ENCODE data around the gene USP40. TPM values are rescaled to one million over a fixed set of nuclear protein-coding genes. Genes with fewer than 3 reads are reported as not detected.

USP40 gene
- polyA plus RNA-seq, 1 donor (not counting 4 experiments of a cell fraction or from before 2014, with no cell fraction given) = 37.3 TPM

DNA sequence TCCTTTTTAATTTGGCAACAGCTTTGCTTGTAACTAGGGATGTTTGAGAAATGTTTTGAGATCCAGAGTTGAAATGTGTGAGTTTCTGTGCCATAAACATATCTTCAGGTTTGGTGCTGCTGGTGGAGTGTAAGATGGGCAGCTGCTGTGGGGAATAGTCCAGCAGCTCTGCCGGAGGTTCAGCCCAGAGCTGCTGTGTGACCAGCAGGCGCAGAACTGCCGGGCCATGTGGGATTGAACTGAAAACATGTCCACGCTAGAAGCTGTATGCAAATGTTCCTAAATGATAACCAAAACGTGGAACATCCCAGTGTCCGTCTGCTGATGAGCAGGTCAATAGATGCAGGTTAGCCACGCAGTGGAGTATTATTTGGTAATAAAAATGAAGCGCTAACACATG, 112.7 kb downstream of the USP40 start:
- no peak overlapping the region for H3K9ac ChIP-seq (ENCODE audit: control insufficient read depth, extremely low read depth, insufficient read depth, low read length)
- H3K4me1 ChIP-seq (ENCODE audit: control insufficient read depth, extremely low read depth, insufficient read depth, low read length) = no peaks in the 10 kb centered on the region
- FAIRE-seq (no peak), DNase-seq (ENCODE audit: low read depth, low spot score) (no peak)
- no peaks in the 10 kb centered on the region for H3K9me1 ChIP-seq (ENCODE audit: control insufficient read depth, extremely low read depth, insufficient read depth, low read length)
- peaks cover 12% of the 10 kb centered on the region in 2 experiments for H3K36me3 ChIP-seq (ENCODE audit: control insufficient read depth in 2 of 2, extremely low read depth in 1 of 2, insufficient read depth in 2 of 2, low read length in 2 of 2)
- no peaks in the 10 kb centered on the region for H3K27me3 ChIP-seq (ENCODE audit: control insufficient read depth, extremely low read depth, insufficient read depth, low read length)
- H3K9me3 ChIP-seq (ENCODE audit: control insufficient read depth, low read depth, low read length) = no peaks in the 10 kb centered on the region
- no peak overlapping the region for H3K4me2 ChIP-seq (ENCODE audit: control insufficient read depth, extremely low read depth, insufficient read depth, low read depth, low read length)
- H2AFZ ChIP-seq (ENCODE audit: control insufficient read depth, low read length) = no peak overlapping the region
- no peak overlapping the region for H3K27ac ChIP-seq (ENCODE audit: control insufficient read depth, insufficient read depth, low read length)
- no peaks in the 10 kb centered on the region for H3K79me2 ChIP-seq (ENCODE audit: control insufficient read depth, insufficient read depth, low read length)
- H4K20me1 ChIP-seq (ENCODE audit: control insufficient read depth, extremely low read depth, insufficient read depth, low read length) = no peaks in the 10 kb centered on the region
- H3K4me3 ChIP-seq (ENCODE audit: control insufficient read depth in 2 of 3, extremely low read depth in 1 of 3, insufficient read depth in 2 of 3, low read depth in 1 of 3, low read length in 3 of 3) = no peak overlapping the region
- dilution Hi-C loops (cut with MboI; ENCODE audit: extremely low pct_ligation_motif_present, low sequenced_read_pairs) = no loop called here
- TF ChIP-seq EZH2 (IDR thresholded peaks at IDR 0.05; ENCODE audit: low read length) (no peak), CTCF (optimal IDR thresholded peaks at IDR 0.05 in 1 of 3, IDR thresholded peaks at IDR 0.05 in 1 of 3, conservative IDR thresholded peaks at IDR 0.05 in 1 of 3; ENCODE audit: extremely low read depth in 1 of 3, insufficient read depth in 2 of 3, low read length in 3 of 3) (no peak)

- no peak overlapping the region for H3K9ac ChIP-seq (ENCODE audit: control insufficient read depth, extremely low read depth, insufficient read depth, low read length)
- H3K9me3 ChIP-seq (ENCODE audit: control insufficient read depth, low read depth, low read length) = no peaks in the 10 kb centered on the region
- no peak overlapping the region for H3K4me3 ChIP-seq (ENCODE audit: control insufficient read depth in 2 of 3, extremely low read depth in 1 of 3, insufficient read depth in 2 of 3, low read depth in 1 of 3, low read length in 3 of 3)
- no peak overlapping the region for H3K4me2 ChIP-seq (ENCODE audit: control insufficient read depth, extremely low read depth, insufficient read depth, low read depth, low read length)
- H3K27me3 ChIP-seq (ENCODE audit: control insufficient read depth, extremely low read depth, insufficient read depth, low read length) = no peaks in the 10 kb centered on the region
- no peak for DNase-seq (ENCODE audit: low read depth, low spot score)
- H3K36me3 ChIP-seq (ENCODE audit: control insufficient read depth in 2 of 2, extremely low read depth in 1 of 2, insufficient read depth in 2 of 2, low read length in 2 of 2) = peaks cover 11 to 12% of the 10 kb centered on the region in 2 experiments
- dilution Hi-C loops (cut with MboI; ENCODE audit: extremely low pct_ligation_motif_present, low sequenced_read_pairs) = no loop called here
- H3K9me1 ChIP-seq (ENCODE audit: control insufficient read depth, extremely low read depth, insufficient read depth, low read length) = no peaks in the 10 kb centered on the region
- no peak overlapping the region for H3K27ac ChIP-seq (ENCODE audit: control insufficient read depth, insufficient read depth, low read length)
- no peak for FAIRE-seq
- H2AFZ ChIP-seq (ENCODE audit: control insufficient read depth, low read length) = no peak overlapping the region
- no peaks in the 10 kb centered on the region for H4K20me1 ChIP-seq (ENCODE audit: control insufficient read depth, extremely low read depth, insufficient read depth, low read length)
- no peaks in the 10 kb centered on the region for H3K4me1 ChIP-seq (ENCODE audit: control insufficient read depth, extremely low read depth, insufficient read depth, low read length)
- no peak for TF ChIP-seq EZH2 (IDR thresholded peaks at IDR 0.05; ENCODE audit: low read length)
- no peak for TF ChIP-seq CTCF (optimal IDR thresholded peaks at IDR 0.05 in 1 of 3, IDR thresholded peaks at IDR 0.05 in 1 of 3, conservative IDR thresholded peaks at IDR 0.05 in 1 of 3; ENCODE audit: extremely low read depth in 1 of 3, insufficient read depth in 2 of 3, low read length in 3 of 3)
- no peaks in the 10 kb centered on the region for H3K79me2 ChIP-seq (ENCODE audit: control insufficient read depth, insufficient read depth, low read length)
Observed at GRCh38 chr2:233453111-233453915, 113.3 kb downstream of the USP40 start.

Measured in keratinocyte (primary cell).